GM12878 (cell line): ENCODE data around the gene GOLGA6A. TPM values are rescaled to one million over a fixed set of nuclear protein-coding genes. Genes with fewer than 3 reads are reported as not detected.

ENCODE experiments used
- ATAC-seq: fragments of 200-7000 bp; cut with Tn5 transposase; 3 replicates; pipeline ENCODE4 v1.9.1; 2020; ENCODE audit warnings: mild to moderate bottlenecking, moderate library complexity
- BruUV-seq: library from RNA; stranded (reverse); fragments of 400-500 nt; replicated peaks from 2 replicates; lab custom pipeline; 2021; lab: Mats Ljungman, UMichigan
- CTCF ChIA-PET: fragments of 300-600 bp; sonication (Branson Sonifier 250); formaldehyde crosslinking; extraction: SDS; loops from one replicate; lab custom pipeline; 2021; ENCODE audit warnings: inconsistent platforms; lab: Yijun Ruan, JAX
- POLR2A ChIA-PET: fragments of 350-600 bp; formaldehyde crosslinking; extraction: SDS; loops from one replicate; lab custom pipeline; 2021; ENCODE audit warnings: inconsistent platforms; lab: Charles Lee
- RAD21 ChIA-PET: fragments of 300-600 bp; sonication (Branson Sonifier 250); formaldehyde crosslinking; loops from one replicate; lab custom pipeline; 2023; ENCODE audit warnings: antibody characterized with exemption; ENCODE audit not compliant: unreplicated experiment; lab: Charles Lee
- SMC1A ChIA-PET: fragments of 300-600 bp; sonication (Branson Sonifier 250); formaldehyde crosslinking; loops from one replicate; lab custom pipeline; 2023; ENCODE audit not compliant: unreplicated experiment, uncharacterized antibody; lab: Charles Lee
- DNase-seq: peaks from one replicate; pipeline ENCODE4 v3.0.0-alpha.2; 2011; ENCODE audit warnings: low read depth, low spot score
- FAIRE-seq: peaks from 3 replicates; lab custom pipeline; 2011; peaks lifted over from hg19 to GRCh38; lab: Jason Lieb, UNC
- H2AFZ ChIP-seq: 2 replicates; pipeline ENCODE4 v1.6.0; 2011; ENCODE audit warnings: low read depth, low read length, control low read depth; ENCODE audit not compliant: control insufficient read depth
- H3K27ac ChIP-seq: 2 replicates; pipeline ENCODE4 v1.5.1; 2011; ENCODE audit warnings: control low read depth; ENCODE audit not compliant: control insufficient read depth, insufficient read depth
- H3K27me3 ChIP-seq, 2 experiments: replicated peaks in 1 of 2; 2 replicates each; pipeline versions ENCODE4 v1.6.0 to v1.6.1; 2011; ENCODE audit warnings: low read length in 1 of 2; ENCODE audit not compliant: control insufficient read depth in 2 of 2, insufficient read depth in 2 of 2
- H3K36me3 ChIP-seq, 2 experiments: 2 replicates each; pipeline ENCODE4 v1.5.1; 2011; ENCODE audit warnings: low read length in 1 of 2; ENCODE audit not compliant: control insufficient read depth in 2 of 2, insufficient read depth in 2 of 2
- H3K4me1 ChIP-seq: 2 replicates; pipeline ENCODE4 v1.6.1; 2011; ENCODE audit warnings: mild to moderate bottlenecking, low read length, moderate library complexity, mixed read lengths; ENCODE audit not compliant: control insufficient read depth, insufficient read depth
- H3K4me2 ChIP-seq: 2 replicates; pipeline ENCODE4 v1.6.0; 2011; ENCODE audit warnings: control low read depth; ENCODE audit not compliant: control insufficient read depth, insufficient read depth
- H3K4me3 ChIP-seq: fragments of 200-600 bp; sonication (generic); 2 replicates; pipeline ENCODE4 v1.5.1; 2016
- H3K79me2 ChIP-seq: 2 replicates; pipeline ENCODE4 v1.6.0; 2011; ENCODE audit warnings: low read length; ENCODE audit not compliant: control insufficient read depth, insufficient read depth
- H3K9ac ChIP-seq: 2 replicates; pipeline ENCODE4 v1.8.0; 2011; ENCODE audit warnings: low read length, control low read depth, mixed read lengths; ENCODE audit not compliant: control insufficient read depth, insufficient read depth
- H3K9me3 ChIP-seq: replicated peaks from 3 replicates; pipeline ENCODE4 v1.5.1; 2011; ENCODE audit warnings: mild to moderate bottlenecking, low read length; ENCODE audit not compliant: control insufficient read depth, insufficient read depth
- H4K20me1 ChIP-seq: 2 replicates; pipeline ENCODE4 v1.6.0; 2011; ENCODE audit not compliant: control insufficient read depth, insufficient read depth
- BHLHE40 ChIP-seq, 2 experiments: fragments of 450-650 bp in 1 of 2; IDR thresholded peaks; 2 replicates each; pipeline ENCODE4 v1.6.1; 2011 to 2017; ENCODE audit warnings: low read depth in 2 of 2, borderline replicate concordance in 1 of 2, improper control_type of control experiment in 1 of 2, low read length in 1 of 2, mild to moderate bottlenecking in 1 of 2
- ETV6 ChIP-seq, 2 experiments: fragments of 450-650 bp in 1 of 2; IDR thresholded peaks in 1 of 2; conservative IDR thresholded peaks in 1 of 2; 2 replicates each; pipeline ENCODE4 v1.6.1; 2014; ENCODE audit warnings: antibody characterized with exemption in 1 of 2, borderline replicate concordance in 1 of 2, low read depth in 1 of 2, mild to moderate bottlenecking in 1 of 2, moderate library complexity in 1 of 2
- GATAD2B ChIP-seq: fragments of 450-650 bp; conservative IDR thresholded peaks from 2 replicates; pipeline ENCODE4 v1.6.1; 2017; ENCODE audit warnings: low read depth, mild to moderate bottlenecking, moderate library complexity
- HCFC1 ChIP-seq: fragments of 150-350 bp; IDR thresholded peaks from 2 replicates; pipeline ENCODE4 v1.6.1; 2014; ENCODE audit warnings: low read length
- IKZF1 ChIP-seq: fragments of 450-650 bp; conservative IDR thresholded peaks from 2 replicates; pipeline ENCODE4 v1.6.1; 2017; ENCODE audit warnings: antibody characterized with exemption, mild to moderate bottlenecking
- IRF4 ChIP-seq: IDR thresholded peaks from 2 replicates; pipeline ENCODE4 v1.6.1; 2011; ENCODE audit warnings: low read depth, low read length
- KLF5 ChIP-seq: fragments of 450-650 bp; IDR thresholded peaks from 2 replicates; pipeline ENCODE4 v1.6.1; 2014; ENCODE audit warnings: mild to moderate bottlenecking; ENCODE audit not compliant: partially characterized antibody
- MXI1 ChIP-seq: fragments of 150-350 bp; IDR thresholded peaks from 2 replicates; pipeline ENCODE4 v1.6.1; 2011; ENCODE audit warnings: low read depth, mild to moderate bottlenecking, inconsistent platforms, low read length, improper control_type of control experiment
- MYB ChIP-seq: fragments of 150-350 bp; IDR thresholded peaks from 2 replicates; pipeline ENCODE4 v1.6.1; 2014; ENCODE audit warnings: mild to moderate bottlenecking, low read depth, low read length, borderline replicate concordance
- NR2F1 ChIP-seq: fragments of 450-650 bp; conservative IDR thresholded peaks from 2 replicates; pipeline ENCODE4 v1.6.1; 2017; ENCODE audit warnings: mild to moderate bottlenecking
- PAX5 ChIP-seq: IDR thresholded peaks from 2 replicates; pipeline ENCODE4 v1.6.1; 2011; ENCODE audit warnings: low read depth, low read length, borderline replicate concordance
- SIN3A ChIP-seq: IDR thresholded peaks from 2 replicates; pipeline ENCODE4 v1.6.1; 2012; ENCODE audit warnings: low read depth, low read length, improper control_type of control experiment
- SIX5 ChIP-seq: IDR thresholded peaks from 2 replicates; pipeline ENCODE4 v1.6.1; 2011; ENCODE audit warnings: mild to moderate bottlenecking, low read depth, low read length, moderate library complexity; ENCODE audit not compliant: severe bottlenecking
- SPI1 ChIP-seq: IDR thresholded peaks from 2 replicates; pipeline ENCODE4 v1.6.1; 2011; ENCODE audit warnings: low read depth, mild to moderate bottlenecking, low read length, moderate library complexity, borderline replicate concordance; ENCODE audit not compliant: insufficient read depth
- SRF ChIP-seq, 2 experiments: IDR thresholded peaks; 2 replicates each; pipeline ENCODE4 v1.6.1; 2011; ENCODE audit warnings: low read depth in 2 of 2, low read length in 2 of 2, mild to moderate bottlenecking in 1 of 2, moderate library complexity in 1 of 2
- ZSCAN29 ChIP-seq: fragments of 450-650 bp; IDR thresholded peaks from 2 replicates; pipeline ENCODE4 v1.6.1; 2017; ENCODE audit warnings: mild to moderate bottlenecking, moderate library complexity
- WGBS: methylation state at CpG from one replicate; pipeline ENCODE4 v1.1.6; 2016; ENCODE audit warnings: low lambda C conversion rate; ENCODE audit not compliant: insufficient replicate concordance, insufficient coverage; ENCODE audit errors: missing lambda C conversion rate; 5-methylcytosine and 5-hydroxymethylcytosine counted together
- in situ Hi-C: fragments of 300-500 bp; cut with MboI; formaldehyde crosslinking; loops from 9 replicates; pipeline ENCODE4 v1.14.3; 2018; ENCODE audit warnings: mixed read lengths
- intact Hi-C: fragments of 100-400 bp; cut with micrococcal nuclease; formaldehyde crosslinking; loops from one replicate; pipeline ENCODE4 v1.14.2; 2022; ENCODE audit not compliant: unreplicated experiment
- polyA plus RNA-seq, 11 experiments: library from polyadenylated mRNA; depleted of rRNA in 4 of 11; unstranded in 6 of 11; stranded (reverse) in 5 of 11; fragments of >200 nt; fragmentation: Nextera tagmentation in 4 of 11; fragmentation: Illumina TruSeq in 1 of 11; extraction: Ambion mirVana in 4 of 11; extraction: Trizol in 1 of 11; gene quantifications; 1 replicate in 1 of 11; 2 replicates in 10 of 11; pipeline versions ENCODE4 v1.2.1 to v1.2.3, GENCODE V29; 2011 to 2016; ENCODE audit warnings: inconsistent platforms in 2 of 11, missing spikeins in 2 of 11, low read depth in 1 of 11
- total RNA-seq, 4 experiments: library from RNA; depleted of rRNA in 3 of 4; stranded (reverse); fragments of >200 nt in 3 of 4; fragmentation: Illumina TruSeq in 1 of 4; extraction: Trizol in 1 of 4; gene quantifications; 2 replicates each; pipeline versions ENCODE4 v1.2.1 to v1.2.3, GENCODE V29; 2013 to 2021

GOLGA6A gene
- total and polyA plus RNA-seq, 10 of the 15 experiments (the other 5 are each of a cell fraction or from before 2014, with no cell fraction given), result not detected

DNA sequence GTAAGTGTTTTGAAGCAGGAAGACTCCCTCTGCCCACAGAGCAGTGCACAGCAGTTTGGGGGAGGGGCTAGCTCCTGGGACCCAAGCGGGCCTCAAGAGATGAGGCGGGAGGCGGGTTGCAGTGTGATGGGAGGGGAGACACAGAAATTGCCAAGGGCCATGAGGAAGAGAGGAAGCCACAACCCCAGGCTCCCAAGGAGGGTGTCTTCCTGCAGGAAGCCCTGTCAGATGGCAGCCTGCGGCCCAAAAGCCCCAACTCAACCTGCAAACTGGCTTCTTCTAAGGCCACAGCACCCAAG, 40.7 kb upstream of the GOLGA6A start:
- in situ Hi-C loops, result loop anchor here (5.0 to 10.0 kb wide), 2 partner anchors 184 to 1152 kb away; no protein-coding TSS in a partner anchor
- H3K36me3 ChIP-seq, result no peaks in the 10 kb centered on the region
- intact Hi-C loops, result no loop called here
- no peak for TF ChIP-seq BHLHE40 (IDR thresholded peaks at IDR 0.05; ENCODE audit: borderline replicate concordance in 1 of 2, low read depth in 2 of 2, low read length in 1 of 2)
- TF ChIP-seq HCFC1, result no peak
- no peak for TF ChIP-seq SRF (IDR thresholded peaks at IDR 0.05; ENCODE audit: low read depth in 2 of 2, low read length in 2 of 2)
- no peak overlapping the region for H2AFZ ChIP-seq
- no peak; the same call in 2 of the 3 replicates for ATAC-seq
- H3K4me3 ChIP-seq, result peak overlapping the region; percentile 40; the same call in 1 of the 2 replicates
- H3K9ac ChIP-seq, result peak overlapping the region; percentile 29
- no TSS peak for BruUV-seq
- ChIA-PET POLR2A (no interaction called here), RAD21 (interaction anchor here (1.0 to 1.6 kb wide), 2 partner anchors 184 to 198 kb away, joined by 4 read pairs; no protein-coding TSS in a partner anchor), SMC1A (interaction anchor here (1.0 kb wide), 1 partner anchor 157 kb away, joined by 4 read pairs; no protein-coding TSS in a partner anchor), CTCF (interaction anchor here (0.7 to 2.3 kb wide), 3 partner anchors 152 to 198 kb away, joined by 3 to 19 read pairs (median 5); no protein-coding TSS in a partner anchor)
- no peaks in the 10 kb centered on the region for H3K79me2 ChIP-seq
- H3K27ac ChIP-seq, result peak overlapping the region; percentile 27; the same call in 1 of the 2 replicates
- H3K27me3 ChIP-seq, result peaks cover 2% of the 10 kb centered on the region in 2 experiments
- H3K9me3 ChIP-seq, result no peaks in the 10 kb centered on the region
- 28% methylated on average over 4 of the region's 4 CpGs for WGBS
- H4K20me1 ChIP-seq, result no peaks in the 10 kb centered on the region
- peaks cover 20% of the 10 kb centered on the region for H3K4me1 ChIP-seq
- no peak for DNase-seq
- no peak for FAIRE-seq
- peak overlapping the region; percentile 70 for H3K4me2 ChIP-seq

DNA sequence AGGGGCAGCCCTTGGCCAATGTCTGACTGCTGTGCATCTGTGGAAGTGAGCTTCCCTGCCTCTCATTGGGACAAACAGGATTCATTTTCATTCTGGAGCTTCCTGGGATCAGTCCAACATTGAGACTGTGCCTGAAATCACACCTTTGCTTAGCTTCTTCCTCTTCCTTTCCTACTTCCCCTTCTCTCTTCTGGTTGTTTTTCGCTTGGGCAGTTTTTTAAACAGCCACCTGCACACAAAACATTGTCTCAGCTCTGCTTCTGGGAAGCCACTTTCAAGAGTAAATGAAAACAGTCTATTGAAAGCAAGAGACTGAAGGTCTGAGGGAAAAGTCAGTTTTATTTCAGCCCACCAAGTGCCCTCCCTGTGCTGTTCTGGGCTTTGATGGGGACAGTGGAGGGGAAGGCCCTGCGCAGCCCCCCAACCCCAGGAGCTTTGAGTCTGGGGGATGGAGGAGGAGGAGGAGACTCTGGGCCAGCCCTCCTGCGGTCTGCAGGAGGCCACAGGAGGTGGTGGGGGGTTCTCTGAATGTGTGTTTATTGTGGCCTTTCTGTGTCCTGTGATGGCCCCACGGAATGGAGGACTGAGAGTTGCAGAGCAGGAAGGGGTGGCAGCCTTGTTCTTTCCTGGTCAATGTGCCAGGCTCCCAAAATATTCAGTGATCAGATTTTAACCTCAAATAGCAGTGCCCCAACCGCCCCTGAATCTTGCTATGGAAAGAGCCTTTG, 40.2 kb upstream of the GOLGA6A start:
- peak; percentile 71 for ATAC-seq
- WGBS, result 6% methylated on average over 5 of the region's 5 CpGs

More for the DNA sequence above, 40.2 kb upstream of the GOLGA6A start:
- H3K27me3 ChIP-seq, result peaks cover 0 to 1% of the 10 kb centered on the region in 2 experiments; a peak in 2 of 4 replicates
- RAD21 ChIA-PET, result interaction anchor here (1.0 to 1.6 kb wide), 2 partner anchors 185 to 198 kb away, joined by 4 read pairs; no protein-coding TSS in a partner anchor
- no peaks in the 10 kb centered on the region for H3K79me2 ChIP-seq
- no peaks in the 10 kb centered on the region for H4K20me1 ChIP-seq
- peak overlapping the region; percentile 9; the same call in 1 of the 2 replicates for H2AFZ ChIP-seq
- H3K27ac ChIP-seq, result peak overlapping the region; percentile 48
- no peaks in the 10 kb centered on the region for H3K36me3 ChIP-seq
- peak overlapping the region; percentile 70 for H3K4me2 ChIP-seq
- H3K4me3 ChIP-seq, result peak overlapping the region; percentile 40; the same call in 1 of the 2 replicates
- SMC1A ChIA-PET, result interaction anchor here (0.9 to 1.1 kb wide), 2 partner anchors 74 to 185 kb away, joined by 3 to 4 read pairs; no protein-coding TSS in a partner anchor
- POLR2A ChIA-PET, result no interaction called here
- in situ Hi-C loops, result loop anchor here (5.0 to 10.0 kb wide), 2 partner anchors 185 to 1152 kb away; no protein-coding TSS in a partner anchor
- FAIRE-seq (peak; percentile 57), DNase-seq (no peak)
- intact Hi-C loops, result no loop called here
- no peaks in the 10 kb centered on the region for H3K9me3 ChIP-seq
- CTCF ChIA-PET, result interaction anchor here (0.8 to 2.3 kb wide), 4 partner anchors 149 to 198 kb away, joined by 3 to 19 read pairs (median 5); no protein-coding TSS in a partner anchor
- BruUV-seq, result no TSS peak
- peak overlapping the region; percentile 29 for H3K9ac ChIP-seq
- H3K4me1 ChIP-seq, result peaks cover 20% of the 10 kb centered on the region
- TF ChIP-seq KLF5 (no peak), SPI1 (peak; percentile 66), SIN3A (no peak), MXI1 (no peak), GATAD2B (no peak), ETV6 (conservative IDR thresholded peaks at IDR 0.05 in 1 of 2, IDR thresholded peaks at IDR 0.05 in 1 of 2; ENCODE audit: borderline replicate concordance in 1 of 2, low read depth in 1 of 2) (peak in 1 of 2 experiments; percentile 34; a peak in 1 of 4 replicates), IKZF1 (peak; percentile 46; the same call in 1 of the 2 replicates), PAX5 (peak; percentile 34; the same call in 1 of the 2 replicates), MYB (no peak), SIX5 (no peak), IRF4 (no peak), NR2F1 (no peak), ZSCAN29 (no peak)
